SU-DHL-6 (cell line): ENCODE results near the gene KCNK13.

Experiments
- CTCF ChIP-seq: fragments of 200-600 bp; sonication (generic); IDR thresholded peaks from one replicate; pipeline ENCODE4 v1.5.1; 2017; ENCODE audit warnings: antibody characterized with exemption, mild to moderate bottlenecking, low read length, moderate library complexity; ENCODE audit not compliant: insufficient read depth, poor library complexity, severe bottlenecking
- EZH2phosphoT487 ChIP-seq: fragments of 200-600 bp; sonication (generic), shearing (Covaris generic); conservative IDR thresholded peaks from 2 replicates; pipeline ENCODE4 v1.6.1; 2018; ENCODE audit warnings: mild to moderate bottlenecking, antibody characterized with exemption, low read length, moderate library complexity, mixed read lengths

- TF ChIP-seq CTCF: no peak
- TF ChIP-seq EZH2phosphoT487: no peak
These were observed 32.3 kb downstream of the KCNK13 start for GRCh38 chr14:90093942-90094595.
